HG03066 (cell line): ENCODE measurements around the gene SLC4A7.
"Not testable (repeated sequence)": the region's sequence is repeated elsewhere in the genome, so short reads cannot be mapped to it uniquely, and the experiment has no call there.

Experiments
- ATAC-seq: cut with Tn5 transposase; IDR thresholded peaks from one replicate; pipeline ENCODE4 v1.9.1; 2021; ENCODE audit warnings: low read depth; ENCODE audit not compliant: unreplicated experiment

SLC4A7 gene

DNA sequence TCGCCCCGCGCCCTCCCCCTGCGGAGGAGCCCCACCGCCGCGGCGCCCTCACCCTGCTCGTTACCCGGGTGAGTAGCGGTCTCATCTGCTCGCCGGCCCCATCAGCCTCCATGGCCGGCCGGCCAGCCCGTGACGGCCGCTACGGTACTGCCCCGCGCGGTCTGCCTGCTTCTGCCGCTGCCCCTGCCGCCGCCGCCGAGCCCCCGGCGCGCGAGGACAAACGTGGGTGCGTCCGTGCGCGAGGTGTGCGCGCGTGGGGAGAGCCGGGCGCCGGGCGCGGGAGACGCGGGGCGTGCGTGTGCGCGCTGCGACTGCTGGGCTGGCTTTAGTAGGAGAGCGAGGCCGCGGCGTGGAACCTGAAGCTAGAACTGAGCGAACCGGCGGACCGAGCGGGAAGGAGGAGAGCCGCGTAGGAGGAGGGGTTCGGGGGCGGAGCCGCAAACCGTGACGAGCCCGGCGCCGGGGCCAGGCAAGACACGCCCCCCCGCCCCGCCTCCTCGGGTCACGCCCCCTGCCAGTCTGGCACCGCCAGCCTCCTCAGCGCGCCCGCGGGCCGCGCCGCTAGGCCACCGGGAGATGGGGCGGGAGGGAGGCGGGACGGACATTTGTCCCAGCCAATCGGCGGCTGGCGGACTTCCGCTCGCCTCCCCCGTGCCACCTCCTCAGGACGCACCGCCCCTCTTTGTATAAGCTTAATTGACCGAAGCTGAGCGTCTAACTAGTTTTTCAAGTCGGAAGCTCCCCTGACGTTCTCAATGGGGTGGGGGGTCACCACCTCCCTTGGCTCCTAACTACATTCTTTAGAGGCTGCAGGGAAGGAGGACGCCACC, at the start of gene SLC4A7:
Gene SLC4A7 (minus strand): TSS at position 370 of the 830 bp plus-strand sequence. CDS start 258 bp downstream, at position 112.
- peak; percentile 84 for ATAC-seq

DNA sequence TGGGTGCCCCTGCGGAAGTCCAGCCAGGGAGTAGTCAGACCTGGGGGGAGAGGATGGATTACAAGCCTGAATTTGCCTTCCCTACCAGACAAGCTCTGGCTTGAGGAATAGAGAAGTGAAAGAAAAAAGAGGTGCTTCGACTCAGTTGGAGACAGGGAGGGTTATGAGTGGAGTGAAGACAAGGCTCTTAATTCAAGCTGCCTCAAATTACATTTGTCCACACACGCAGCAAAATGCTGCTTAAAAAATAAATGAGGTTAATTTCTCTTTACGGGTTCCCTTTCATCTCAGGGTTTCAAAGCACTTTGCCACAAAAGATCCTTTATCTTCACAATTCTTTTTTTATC, 49.0 kb upstream of the SLC4A7 start:
- ATAC-seq, result no peak

DNA sequence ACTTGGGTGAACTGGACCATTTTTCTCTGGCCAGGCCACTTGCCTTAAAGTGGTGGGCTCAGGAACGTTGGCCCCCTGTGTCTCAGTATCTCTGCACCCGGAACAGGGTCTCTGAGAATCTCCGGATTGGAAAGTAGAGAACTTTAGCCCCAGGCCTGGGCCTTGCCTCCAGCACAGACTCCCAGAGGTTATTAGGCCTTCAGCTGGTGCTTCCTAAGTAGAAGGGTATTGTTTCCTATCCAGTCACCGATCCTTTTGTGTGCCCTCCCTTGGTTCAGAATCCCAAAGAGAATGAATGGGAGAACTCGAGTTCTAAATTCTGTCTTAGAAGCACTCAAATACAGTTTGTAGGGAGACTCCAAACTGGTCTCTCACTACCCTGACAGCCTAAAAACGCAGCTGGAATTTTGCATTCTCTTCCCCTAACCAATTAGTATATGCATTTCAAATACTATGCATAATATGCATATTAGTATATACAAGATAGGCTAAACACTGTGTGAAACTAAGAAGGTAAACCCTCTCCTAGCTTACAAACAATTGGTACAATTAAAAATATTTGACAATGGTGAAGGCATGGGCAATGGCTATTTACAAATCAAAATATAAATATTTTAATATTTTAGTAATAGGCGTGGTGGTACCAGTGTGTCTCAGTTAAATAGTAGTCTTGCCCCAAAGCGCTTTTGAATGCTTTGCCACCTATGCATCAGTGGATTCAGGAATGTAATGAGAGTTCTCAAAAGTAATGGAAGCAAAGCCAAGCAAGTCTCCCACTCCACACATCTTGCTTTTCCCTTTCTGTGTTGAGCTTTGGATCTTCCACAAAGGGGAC, 48.5 kb upstream of the SLC4A7 start:
- ATAC-seq, result no peak

DNA sequence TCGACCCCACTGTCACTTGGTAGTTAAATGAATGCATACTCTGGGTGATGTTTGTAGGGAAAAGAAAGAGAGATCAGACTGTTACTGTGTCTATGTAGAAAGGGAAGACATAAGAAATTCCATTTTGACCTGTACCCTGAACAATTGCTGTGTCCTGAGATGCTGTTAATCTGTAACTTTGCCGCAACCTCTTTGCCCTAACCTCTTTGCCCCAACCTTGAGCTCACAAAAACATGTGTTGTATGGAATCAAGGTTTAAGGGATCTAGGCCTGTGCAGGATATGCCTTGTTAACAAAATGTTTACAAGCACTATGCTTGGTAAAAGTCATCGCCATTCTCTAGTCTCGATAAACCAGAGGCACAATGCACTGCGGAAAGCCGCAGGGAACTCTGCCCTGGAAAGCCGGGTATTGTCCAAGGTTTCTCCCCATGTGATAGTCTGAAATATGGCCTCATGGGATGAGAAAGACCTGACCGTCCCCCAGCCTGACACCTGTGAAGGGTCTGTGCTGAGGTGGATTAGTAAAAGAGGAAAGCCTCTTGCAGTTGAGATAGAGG, 47.1 kb upstream of the SLC4A7 start:
- ATAC-seq, result not testable (repeated sequence)

DNA sequence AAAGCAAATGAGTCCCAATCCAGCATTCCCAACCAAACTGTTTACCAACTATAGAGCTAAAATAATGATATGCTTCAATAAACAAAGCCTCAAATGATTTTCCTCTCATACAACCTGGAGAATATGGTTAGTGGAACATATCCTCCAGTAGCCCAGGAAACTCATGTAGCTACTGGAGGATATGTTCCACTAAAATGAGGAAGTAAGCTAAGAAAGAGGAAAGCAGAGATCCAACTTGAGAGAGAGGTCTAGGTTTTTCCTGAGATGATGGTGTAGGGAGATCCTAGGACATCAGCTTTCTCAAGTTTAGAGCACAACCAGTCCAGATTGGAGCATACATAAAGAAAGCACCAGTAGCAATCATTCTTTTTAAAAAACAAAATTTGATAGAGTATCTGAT, 44.6 kb upstream of the SLC4A7 start:
- no peak for ATAC-seq

DNA sequence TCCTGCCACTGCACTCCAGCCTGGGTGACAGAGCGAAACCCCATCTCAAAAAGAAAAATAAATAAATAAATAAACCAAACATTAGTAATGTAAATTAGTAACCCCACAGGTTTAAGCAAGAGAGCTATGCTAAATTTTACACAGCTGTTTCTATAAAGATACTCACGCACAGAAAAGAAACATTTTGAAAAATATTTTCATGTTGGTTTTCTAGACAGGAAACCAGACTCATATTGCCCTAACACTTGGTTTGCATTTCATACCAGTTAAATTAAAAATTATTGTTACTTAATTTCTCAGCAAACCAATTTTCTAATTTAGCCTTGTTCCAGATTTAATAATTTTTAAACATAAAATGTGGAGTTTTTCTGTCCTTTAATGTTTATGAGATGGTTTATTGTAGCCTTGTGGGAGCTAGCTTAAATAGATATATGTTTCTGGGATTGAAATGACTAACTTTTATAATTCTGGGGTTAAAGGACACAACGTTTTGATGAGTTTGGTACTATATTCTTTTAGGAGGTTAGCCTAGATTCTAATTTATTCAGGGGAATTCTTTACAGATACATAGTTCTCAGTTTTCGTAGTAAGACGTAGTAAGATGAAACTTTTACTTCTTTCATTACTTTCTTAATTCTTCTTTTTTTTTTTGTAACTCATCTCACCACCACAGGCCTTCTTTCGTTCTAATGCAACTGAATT, 42.6 kb upstream of the SLC4A7 start:
- no peak for ATAC-seq

DNA sequence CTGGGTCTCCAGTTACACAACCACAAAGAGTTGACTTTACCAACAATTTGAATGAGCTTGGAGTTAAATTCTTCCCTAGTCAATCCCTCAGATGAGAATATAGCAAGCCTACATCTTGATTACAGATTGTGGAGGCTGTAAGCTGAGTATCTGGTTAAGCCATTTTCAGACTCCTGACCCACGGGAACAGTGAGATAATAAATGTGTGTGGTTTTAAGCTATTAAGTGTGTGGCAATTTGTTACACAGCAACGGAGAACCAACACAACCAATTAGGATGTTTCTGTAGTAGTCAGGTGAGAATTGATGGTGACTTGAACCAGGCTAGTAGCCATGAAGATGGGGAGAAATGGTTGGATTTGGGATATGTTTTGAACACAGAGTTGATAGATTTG, 37.7 kb upstream of the SLC4A7 start:
- no peak for ATAC-seq

DNA sequence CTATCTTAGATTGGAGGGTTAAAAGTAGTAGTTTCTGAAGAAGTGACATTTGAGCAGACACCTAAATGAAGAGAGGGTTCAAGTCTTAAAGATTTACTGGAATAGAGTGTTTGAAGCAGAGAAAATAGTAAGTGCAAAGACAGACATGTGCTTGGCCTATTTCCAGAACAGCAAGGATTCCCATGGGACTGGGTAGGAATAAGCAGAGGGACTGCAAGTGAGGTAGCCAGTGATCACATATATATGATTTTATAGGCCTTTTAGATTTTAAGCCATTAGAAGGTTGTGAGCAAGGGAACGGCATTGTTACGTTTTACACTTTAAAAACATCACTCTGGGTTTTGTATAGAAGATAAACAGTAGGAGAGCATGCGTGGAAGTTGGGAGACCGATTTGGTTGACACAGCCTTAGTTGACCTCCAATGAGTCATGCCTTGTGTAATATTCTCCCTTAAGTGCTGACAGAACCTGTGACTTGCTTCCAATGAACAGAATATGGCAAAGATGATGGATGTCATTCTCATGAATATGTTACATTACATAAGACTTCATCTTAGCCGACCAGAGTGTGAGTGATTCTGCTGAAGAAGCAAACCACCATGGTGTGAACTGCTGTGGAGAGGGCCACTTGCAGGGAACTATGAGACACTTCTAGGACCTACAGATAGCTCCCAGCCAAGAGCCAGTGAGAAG, 37.1 kb upstream of the SLC4A7 start:
- no peak for ATAC-seq

DNA sequence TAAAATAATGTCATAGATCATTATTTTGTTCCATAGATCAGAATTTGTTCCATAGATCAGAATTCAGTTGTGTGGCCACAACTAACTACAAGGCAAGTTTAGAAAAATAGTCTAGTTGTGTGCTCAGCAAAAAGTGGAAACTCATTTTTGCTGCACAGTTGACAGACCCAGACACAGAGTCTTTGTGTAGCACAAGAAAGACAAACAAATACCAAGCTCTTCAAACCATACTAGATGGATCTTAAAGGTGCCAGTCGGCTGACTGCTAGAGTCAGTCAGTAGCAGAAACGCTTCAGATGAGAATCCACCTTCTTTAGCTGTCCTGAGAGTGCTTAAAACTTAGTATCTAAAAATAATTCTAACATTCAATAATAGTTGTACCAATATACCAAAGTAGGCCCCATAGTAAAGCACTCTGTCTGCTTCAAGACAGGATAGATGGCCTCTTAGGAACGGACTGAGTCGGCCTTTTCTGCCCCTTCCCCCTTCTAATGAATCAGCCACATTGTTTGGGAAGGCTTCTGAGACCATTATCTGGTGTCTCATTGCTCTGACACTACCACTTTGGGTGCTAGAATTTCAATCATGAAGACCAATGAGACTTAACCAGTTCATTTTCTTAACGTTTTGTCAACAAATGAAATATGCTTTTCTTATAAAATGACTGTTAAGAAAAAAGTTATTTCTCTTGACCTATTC, 27.7 kb upstream of the SLC4A7 start:
- no peak for ATAC-seq

DNA sequence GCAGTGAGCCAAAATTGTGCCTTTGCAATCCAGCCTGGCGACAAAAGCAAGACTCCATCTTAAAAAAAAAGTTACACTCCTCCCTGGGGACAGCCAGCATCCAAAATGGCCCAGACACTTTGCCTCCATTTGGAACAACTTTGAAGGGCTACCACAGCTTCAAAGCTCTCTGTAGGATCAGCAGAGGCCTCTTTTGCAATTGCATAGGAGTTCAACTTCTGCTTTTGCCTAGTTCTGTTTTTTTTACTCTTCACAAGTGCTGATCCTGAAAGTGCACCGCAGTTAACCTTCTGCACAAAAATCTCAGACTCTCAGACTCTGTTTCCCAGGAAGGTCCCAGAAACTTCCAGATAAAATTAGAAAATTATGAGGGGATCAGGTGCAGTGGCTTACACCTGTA, 25.2 kb upstream of the SLC4A7 start:
- no peak for ATAC-seq

DNA sequence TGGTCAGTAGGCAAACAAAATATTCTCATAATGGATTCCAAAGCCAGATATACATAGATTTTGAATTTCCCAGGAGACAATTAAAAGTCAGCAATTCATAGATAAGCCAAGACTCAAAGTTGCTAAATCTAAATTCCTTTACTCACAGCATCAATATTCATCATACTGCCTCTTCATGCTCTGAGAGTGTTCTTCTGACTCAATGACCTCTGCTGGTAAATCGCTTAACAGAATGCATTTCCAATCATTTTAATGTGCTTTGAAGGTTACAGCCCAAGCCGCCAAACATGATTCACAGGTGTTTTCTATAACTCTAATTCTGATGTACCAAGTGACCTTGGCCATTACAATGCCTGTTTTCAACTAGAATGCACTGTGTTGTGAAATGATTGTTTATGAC, 24.2 kb upstream of the SLC4A7 start:
- ATAC-seq, result no peak

DNA sequence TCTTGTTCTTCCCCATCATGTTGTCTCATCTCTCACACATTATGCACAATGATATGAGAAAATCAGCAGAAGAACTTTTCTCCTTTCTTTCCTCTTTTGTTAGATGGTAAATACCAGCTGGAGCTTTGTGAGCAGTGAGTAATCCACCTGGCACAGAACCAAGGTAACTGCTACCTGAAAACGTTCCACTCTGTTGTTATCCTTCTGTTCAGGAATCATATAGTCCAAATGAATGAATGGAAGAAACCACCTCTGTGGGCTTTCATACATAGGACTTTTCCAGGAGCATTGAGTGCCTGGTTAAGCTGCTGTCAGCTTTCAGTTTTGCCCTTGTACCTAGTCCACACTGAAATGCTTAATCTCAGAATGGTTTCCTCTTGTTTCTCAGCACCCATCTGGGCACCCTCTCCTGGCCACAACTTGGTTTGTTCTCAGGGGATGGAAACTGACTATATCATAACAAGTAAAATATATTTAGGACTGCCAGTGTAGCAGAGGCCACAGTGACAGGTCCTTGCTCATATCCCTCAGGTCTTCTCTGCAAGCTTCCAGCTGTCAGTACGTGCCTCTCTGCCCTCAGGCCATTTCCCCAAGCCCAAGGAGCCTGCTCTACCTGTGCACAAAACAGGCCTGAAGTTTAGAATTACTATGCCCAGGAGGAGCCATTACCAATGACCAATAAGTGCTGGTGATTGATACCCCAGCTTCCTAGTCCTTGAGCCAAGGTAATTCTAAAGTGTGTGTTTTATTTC, 23.5 kb upstream of the SLC4A7 start:
- ATAC-seq, result no peak

DNA sequence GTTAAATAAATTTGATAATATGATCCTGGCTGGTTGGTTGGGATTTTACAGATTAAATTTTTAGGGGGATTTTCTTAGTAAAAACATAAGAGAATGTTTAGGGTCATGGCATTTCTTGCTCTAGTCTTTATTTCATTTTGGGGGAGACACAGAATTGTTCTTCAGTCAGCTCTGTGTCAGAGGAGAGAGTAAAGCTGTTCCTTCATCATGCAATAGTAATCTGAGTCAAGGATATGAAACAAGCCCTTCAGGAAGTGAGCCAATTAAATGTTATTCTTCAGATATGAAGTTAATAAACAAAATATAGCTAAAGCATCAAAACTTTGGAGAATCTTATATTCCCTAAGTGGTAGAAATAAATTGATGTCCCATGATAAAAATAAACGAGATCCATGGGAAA, 22.9 kb upstream of the SLC4A7 start:
- ATAC-seq, result no peak

DNA sequence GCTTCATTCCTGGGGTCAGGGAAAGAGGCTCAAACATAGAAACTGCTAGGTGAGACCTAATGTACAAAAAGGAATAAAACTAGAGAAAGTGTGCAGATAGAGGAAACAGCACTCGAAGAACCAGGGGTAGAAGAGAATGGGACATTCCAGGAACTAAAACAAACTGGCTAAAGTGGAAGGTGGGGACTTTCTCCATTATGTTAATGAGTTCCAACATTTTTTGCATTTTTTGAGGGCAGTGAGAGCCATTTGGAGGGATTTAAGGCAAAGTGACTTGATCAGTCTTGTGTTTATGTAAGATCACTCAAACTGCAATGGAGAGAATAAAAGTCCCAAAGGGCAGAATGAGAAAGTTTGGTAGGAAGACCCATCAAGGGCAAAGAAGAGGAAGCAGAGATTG, 20.6 kb upstream of the SLC4A7 start:
- no peak for ATAC-seq

DNA sequence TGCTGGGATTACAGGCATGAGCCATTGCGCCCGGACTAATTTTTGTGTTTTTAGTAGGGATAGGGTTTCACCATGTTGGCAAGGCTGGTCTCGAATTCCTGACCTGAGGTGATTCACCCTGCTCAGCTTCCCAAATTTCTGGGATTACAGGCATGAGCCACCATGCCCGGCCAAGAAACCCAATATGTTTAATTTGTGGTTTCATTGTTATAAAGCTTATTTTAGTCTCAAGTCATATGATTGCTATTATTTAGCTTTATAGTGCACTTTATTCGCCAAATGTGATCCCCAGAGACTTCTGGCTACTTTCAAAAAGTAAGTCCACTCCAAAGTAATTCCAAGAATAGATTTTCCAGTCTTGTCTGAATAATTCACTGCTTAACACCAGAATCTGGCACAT, 19.3 kb upstream of the SLC4A7 start:
- ATAC-seq, result no peak

DNA sequence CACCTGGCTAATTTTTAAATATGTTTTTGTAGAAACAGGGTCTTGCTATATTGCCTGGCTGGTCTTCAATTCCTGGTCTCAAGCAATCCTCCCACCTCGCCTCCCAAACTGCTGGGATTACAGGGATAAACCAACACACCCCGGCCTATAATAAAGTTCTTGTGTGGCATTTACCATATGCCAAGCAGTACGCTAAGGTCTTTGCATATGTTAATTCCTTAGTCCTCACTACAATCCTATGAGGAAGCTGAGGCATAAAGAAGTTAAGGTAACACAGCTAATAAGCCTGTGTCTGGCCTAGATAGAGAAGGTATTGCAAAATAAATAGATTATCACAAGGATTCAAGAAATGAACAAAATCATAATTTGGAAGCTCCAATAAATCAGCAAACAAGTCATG, 17.6 kb upstream of the SLC4A7 start:
- ATAC-seq, result no peak

DNA sequence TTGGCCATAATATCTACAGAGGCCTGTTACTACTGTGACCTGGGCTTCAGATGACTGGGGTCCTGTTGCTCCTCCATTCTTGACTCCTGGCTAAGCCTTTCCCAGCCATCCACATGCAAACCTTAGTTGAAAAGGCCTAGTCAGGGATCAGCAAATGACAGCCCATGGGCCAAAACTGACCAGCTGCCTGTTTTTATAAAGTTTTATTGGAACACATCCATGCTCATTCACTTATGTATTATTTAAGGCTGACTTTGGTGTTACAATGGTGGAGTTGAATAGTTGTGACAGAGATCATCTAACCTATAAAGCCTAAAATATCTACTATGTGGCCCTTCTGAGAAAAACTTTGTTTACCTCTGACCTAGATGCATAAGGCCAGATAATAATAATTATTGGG, 16.8 kb upstream of the SLC4A7 start:
- no peak for ATAC-seq

DNA sequence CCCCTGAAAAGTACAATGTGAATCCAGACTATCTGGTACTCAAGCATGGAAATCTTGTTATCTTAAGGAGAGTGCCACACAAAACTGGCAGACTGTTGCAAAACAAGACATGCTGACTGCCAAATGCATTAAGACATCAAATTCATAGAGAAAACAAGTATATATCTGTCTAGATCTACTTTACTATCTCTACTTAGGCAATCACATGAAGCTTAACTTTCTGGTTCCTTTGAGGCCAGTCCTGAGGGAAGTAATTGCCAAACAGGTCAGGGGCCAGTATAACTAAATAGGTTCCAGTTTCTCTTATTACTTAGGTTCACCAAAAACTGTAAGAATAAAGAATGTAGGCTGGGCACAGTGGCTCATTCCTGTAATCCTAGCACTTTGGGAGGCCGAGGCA, 15.9 kb upstream of the SLC4A7 start:
- ATAC-seq, result no peak

DNA sequence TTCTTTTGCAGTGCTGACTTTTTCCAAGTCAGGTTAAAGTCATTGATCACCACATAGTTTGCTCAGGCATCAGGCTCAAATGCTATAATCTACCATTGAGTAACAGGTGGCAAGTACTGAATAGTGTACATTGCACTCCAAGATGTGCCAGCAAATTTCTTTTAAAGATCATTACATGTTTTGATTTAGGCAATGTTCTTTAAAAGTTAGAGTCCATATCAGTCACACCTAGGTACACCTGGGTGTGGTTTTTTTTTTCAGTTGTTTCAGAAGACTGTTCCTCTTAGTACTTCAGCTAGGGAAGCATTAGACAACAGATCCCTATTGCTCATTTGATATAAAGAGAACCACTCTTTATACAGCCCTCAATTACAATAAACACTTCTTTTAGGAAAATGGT, 10.6 kb upstream of the SLC4A7 start:
- ATAC-seq, result no peak
